Coronary artery (tissue), 2 donors: ENCODE data around the gene CCT8.
A peak's percentile ranks its signal among the peaks of the same experiment; 100 is the strongest.

Source experiments
- DNase-seq: peaks from one replicate; pipeline ENCODE4 v3.0.0-alpha.2; 2017; ENCODE audit warnings: low spot score
- H3K27ac ChIP-seq, 2 donors: fragments of 200-600 bp; sonication (generic); one replicate each; pipeline ENCODE4 v1.5.1; 2016 to 2019
- H3K4me3 ChIP-seq: fragments of 200-600 bp; sonication (generic); 2 replicates; pipeline ENCODE4 v1.5.1; 2016; ENCODE audit warnings: mild to moderate bottlenecking, moderate library complexity
- TF ChIP-seq, protein P1 (sequence below): fragments of 200-600 bp; sonication (generic); IDR thresholded peaks from one replicate; pipeline ENCODE4 v1.5.1; 2019; ENCODE audit warnings: antibody characterized with exemption

The CCT8 gene

DNA sequence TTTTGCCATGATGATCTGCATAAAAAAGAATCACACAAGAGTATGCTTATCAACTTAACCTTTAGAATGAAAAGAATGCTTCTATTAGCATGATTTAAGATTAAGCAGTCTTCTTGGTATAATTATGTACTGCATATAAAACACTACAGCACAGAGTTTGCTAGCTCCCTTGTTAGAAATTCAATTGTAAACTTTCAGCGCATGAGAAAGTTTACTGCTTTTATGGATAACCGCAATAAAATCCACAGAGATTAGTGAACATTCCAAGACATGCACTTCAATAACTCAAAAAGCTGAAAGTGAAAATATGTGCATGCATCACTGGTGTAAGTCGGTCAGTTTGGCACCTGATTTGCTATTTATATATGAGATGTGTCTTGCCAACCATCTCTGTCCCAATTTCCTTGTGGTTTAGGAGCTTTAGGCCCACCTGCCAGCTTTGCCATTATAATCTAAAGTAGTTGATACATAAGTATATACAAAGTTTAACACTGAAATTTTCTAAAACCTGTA lies 16.9 kb downstream of the CCT8 start:
- no peak for DNase-seq
- H3K27ac ChIP-seq = no peak overlapping the region
- TF ChIP-seq, protein P1, sequence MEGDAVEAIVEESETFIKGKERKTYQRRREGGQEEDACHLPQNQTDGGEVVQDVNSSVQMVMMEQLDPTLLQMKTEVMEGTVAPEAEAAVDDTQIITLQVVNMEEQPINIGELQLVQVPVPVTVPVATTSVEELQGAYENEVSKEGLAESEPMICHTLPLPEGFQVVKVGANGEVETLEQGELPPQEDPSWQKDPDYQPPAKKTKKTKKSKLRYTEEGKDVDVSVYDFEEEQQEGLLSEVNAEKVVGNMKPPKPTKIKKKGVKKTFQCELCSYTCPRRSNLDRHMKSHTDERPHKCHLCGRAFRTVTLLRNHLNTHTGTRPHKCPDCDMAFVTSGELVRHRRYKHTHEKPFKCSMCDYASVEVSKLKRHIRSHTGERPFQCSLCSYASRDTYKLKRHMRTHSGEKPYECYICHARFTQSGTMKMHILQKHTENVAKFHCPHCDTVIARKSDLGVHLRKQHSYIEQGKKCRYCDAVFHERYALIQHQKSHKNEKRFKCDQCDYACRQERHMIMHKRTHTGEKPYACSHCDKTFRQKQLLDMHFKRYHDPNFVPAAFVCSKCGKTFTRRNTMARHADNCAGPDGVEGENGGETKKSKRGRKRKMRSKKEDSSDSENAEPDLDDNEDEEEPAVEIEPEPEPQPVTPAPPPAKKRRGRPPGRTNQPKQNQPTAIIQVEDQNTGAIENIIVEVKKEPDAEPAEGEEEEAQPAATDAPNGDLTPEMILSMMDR = no peak
- H3K4me3 ChIP-seq = no peak overlapping the region

DNA sequence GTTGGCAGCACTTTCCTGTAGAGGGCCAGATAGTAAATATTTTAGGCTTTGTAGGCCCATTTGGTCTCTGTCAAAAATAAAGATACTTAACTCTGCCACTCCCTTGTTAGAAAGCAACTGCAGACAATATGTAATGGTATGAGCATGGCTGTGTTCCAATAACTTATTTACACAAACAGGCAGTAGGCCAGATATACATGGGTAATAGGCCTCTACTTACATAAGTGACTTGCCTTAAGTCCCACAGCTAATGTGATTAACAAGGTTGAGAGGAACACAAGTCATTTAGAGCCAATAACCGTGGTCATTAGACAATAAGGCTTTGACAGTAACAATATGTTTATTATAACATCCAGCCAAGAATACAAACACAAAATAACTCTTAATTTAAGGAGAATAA lies 17.4 kb downstream of the CCT8 start:
- TF ChIP-seq, protein P1 = no peak
- no peak overlapping the region for H3K4me3 ChIP-seq
- no peak overlapping the region for H3K27ac ChIP-seq
- no peak for DNase-seq

DNA sequence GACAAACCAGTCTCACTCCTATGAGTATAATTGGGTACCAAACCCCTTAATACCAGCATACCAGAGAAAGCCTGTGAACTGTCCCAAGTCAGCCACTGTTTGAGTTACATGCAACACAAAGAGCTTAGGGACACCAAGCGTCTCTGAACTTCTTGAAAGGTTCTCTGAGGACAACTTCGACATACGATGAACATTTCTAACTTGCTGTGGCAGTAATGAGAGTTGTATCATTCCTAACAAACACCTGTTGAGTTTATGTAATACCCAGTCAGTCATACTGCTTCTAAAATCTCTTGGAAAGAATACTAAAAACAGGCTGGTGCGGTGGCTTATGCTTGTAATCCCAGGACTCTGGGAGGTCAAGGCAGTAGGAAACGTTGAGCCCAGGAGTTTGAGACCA lies 18.4 kb downstream of the CCT8 start:
- no peak for DNase-seq
- Histone ChIP-seq H3K4me3 (no peak overlapping the region), H3K27ac (no peak overlapping the region)
- TF ChIP-seq, protein P1 = no peak

DNA sequence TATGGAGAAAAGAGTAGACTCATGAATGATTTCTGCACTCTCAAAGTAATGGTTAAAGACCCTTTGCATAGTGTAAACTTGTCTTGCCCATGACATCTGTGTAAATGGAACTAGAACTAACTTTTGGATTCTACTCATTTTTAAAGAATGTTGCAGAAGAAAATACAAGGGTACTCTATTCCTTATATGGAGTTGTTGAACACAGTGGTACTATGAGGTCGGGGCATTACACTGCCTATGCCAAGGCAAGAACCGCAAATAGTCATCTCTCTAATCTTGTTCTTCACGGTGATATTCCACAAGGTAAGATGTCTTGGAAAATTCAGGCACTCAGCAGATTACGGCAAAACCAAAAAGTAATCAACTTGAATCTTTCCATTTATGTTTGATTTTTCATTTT lies 19.8 kb downstream of the CCT8 start:
- Histone ChIP-seq H3K27ac (peak overlapping the region; percentile 10 to 68), H3K4me3 (no peak overlapping the region)
- no peak for DNase-seq
- TF ChIP-seq, protein P1 = no peak

DNA sequence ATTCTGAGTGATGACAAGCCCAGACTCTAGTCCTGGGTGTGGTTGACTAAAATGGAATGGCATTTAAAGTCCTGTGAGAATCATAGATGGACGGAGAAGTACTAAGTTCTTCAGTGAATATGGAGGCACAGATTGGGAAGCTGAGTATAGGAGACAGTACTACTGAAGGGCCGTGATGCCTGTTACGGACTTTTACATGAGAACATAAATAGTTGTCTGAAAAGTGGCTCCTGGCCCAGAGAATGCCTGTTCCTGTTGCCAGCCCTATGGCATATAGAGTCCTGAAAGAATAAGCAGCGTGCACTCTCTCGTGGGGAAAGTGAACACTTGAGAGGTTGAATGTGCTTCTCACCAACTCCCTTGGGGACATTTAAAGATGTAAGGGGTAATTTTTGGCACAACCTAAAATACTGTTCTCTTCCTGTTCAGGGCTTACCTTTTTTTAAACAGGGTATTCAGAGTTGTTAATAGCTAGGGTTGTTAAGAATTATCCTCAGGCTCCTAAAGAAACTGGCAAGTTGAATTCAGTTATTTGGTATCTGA lies 20.4 kb downstream of the CCT8 start:
- H3K4me3 ChIP-seq = no peak overlapping the region
- H3K27ac ChIP-seq = peak overlapping the region; percentile 10 to 68
- TF ChIP-seq, protein P1 = no peak
- no peak for DNase-seq

DNA sequence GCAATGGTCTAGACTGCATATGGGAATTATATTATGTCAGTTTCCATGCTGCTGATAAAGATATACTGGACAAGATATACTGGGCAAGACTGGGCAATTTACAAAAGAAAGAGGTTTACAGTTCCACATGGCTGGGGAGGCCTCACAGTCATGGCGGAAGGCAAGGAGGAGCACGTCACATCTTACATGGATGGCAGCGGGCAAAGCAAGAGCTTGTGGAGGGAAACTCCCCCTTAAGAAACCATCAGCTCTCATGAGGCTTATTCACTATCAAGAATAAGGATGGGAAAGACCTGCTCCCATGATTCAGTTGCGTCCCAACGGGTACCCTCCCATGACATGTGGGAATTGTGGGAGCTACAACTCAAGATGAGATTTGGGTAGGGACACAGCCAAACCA lies 21.2 kb downstream of the CCT8 start:
- Histone ChIP-seq H3K4me3 (no peak overlapping the region), H3K27ac (no peak overlapping the region)
- TF ChIP-seq, protein P1 = no peak

DNA sequence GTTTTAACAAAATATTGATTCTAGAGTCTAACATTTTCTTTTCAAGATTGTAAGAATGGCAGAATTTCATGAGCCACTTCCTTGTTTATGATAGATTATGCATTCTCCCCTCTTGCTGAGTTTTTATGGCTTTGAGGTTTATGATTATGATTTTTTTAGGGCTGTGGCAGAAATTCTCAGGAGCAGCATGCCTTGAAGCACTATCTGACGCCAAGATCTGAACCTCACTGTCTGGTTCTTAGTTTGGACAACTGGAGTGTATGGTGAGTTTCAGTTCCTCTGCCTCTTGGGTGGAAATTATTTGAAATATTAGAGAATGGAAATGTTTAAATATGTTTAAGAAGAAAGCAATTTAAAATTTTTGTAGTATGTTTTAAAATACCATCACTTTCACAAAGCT lies 38.8 kb downstream of the CCT8 start:
- TF ChIP-seq, protein P1 = no peak
- H3K27ac ChIP-seq = no peak overlapping the region
- no peak for DNase-seq

More for the DNA sequence above, 21.2 kb downstream of the CCT8 start:
- DNase-seq = no peak

More for the DNA sequence above, 38.8 kb downstream of the CCT8 start:
- no peak overlapping the region for H3K4me3 ChIP-seq
